H1 (cell line): ENCODE measurements around the gene CCNH. TPM values are rescaled to one million over a fixed set of nuclear protein-coding genes. Genes with fewer than 3 reads are reported as not detected.

Source experiments
- CTCF ChIA-PET: fragments of 300-600 bp; sonication (Branson Sonifier 250); formaldehyde crosslinking; loops from one replicate; lab custom pipeline; 2021; ENCODE audit not compliant: partially characterized antibody; lab: Charles Lee
- POLR2A ChIA-PET: fragments of 300-600 bp; sonication (Branson Sonifier 250); formaldehyde crosslinking; loops from one replicate; lab custom pipeline; 2021; ENCODE audit warnings: inconsistent platforms; ENCODE audit not compliant: partially characterized antibody; lab: Charles Lee
- DNase-seq, 2 experiments: peaks; one replicate each; pipeline versions ENCODE4 v3.0.0 to v3.0.0-alpha.2; 2010 to 2022; ENCODE audit warnings: low spot score in 2 of 2, low read depth in 1 of 2, mixed read lengths in 1 of 2
- FAIRE-seq: peaks from 2 replicates; lab custom pipeline; 2011; peaks lifted over from hg19 to GRCh38; lab: Jason Lieb, UNC
- H2AFZ ChIP-seq: 2 replicates; pipeline ENCODE4 v1.8.1; 2012; ENCODE audit warnings: low read length, inconsistent platforms
- H2AK5ac ChIP-seq: 2 replicates; pipeline ENCODE4 v1.6.1; 2013; ENCODE audit warnings: low read depth, low read length
- H2BK120ac ChIP-seq: replicated peaks from 2 replicates; pipeline ENCODE3; 2013; ENCODE audit warnings: low read depth, low read length, inconsistent platforms
- H2BK12ac ChIP-seq: 2 replicates; pipeline ENCODE4 v1.6.1; 2013; ENCODE audit warnings: low read depth, low read length
- H2BK15ac ChIP-seq: 2 replicates; pipeline ENCODE4 v1.6.1; 2013; ENCODE audit warnings: low read length
- H2BK20ac ChIP-seq: 2 replicates; pipeline ENCODE4 v1.6.1; 2013; ENCODE audit warnings: low read length
- H2BK5ac ChIP-seq: 2 replicates; pipeline ENCODE4 v1.6.1; 2013; ENCODE audit warnings: low read depth, low read length
- H3K14ac ChIP-seq: 2 replicates; pipeline ENCODE4 v1.6.1; 2013; ENCODE audit warnings: inconsistent platforms; ENCODE audit not compliant: insufficient read length
- H3K18ac ChIP-seq: 2 replicates; pipeline ENCODE4 v1.6.1; 2013; ENCODE audit warnings: low read length; ENCODE audit errors: extremely low read depth
- H3K23ac ChIP-seq: 2 replicates; pipeline ENCODE4 v1.6.1; 2013; ENCODE audit warnings: inconsistent platforms; ENCODE audit not compliant: insufficient read length
- H3K23me2 ChIP-seq: 2 replicates; pipeline ENCODE4 v1.6.1; 2013; ENCODE audit warnings: low read depth, low read length
- H3K27ac ChIP-seq: 2 replicates; pipeline ENCODE4 v1.6.1; 2011; ENCODE audit warnings: low read depth, low read length, inconsistent platforms
- H3K27me3 ChIP-seq, 4 experiments: replicated peaks in 1 of 4; 1 replicate in 1 of 4; 2 replicates in 3 of 4; pipeline versions ENCODE4 v1.6.1 to v1.8.1; 2011 to 2013; ENCODE audit warnings: low read length in 3 of 4, mild to moderate bottlenecking in 3 of 4, inconsistent platforms in 2 of 4, mixed read lengths in 2 of 4, moderate library complexity in 1 of 4; ENCODE audit not compliant: control insufficient read depth in 3 of 4, insufficient read depth in 3 of 4; ENCODE audit errors: extremely low read depth in 1 of 4
- H3K36me3 ChIP-seq, 4 experiments: 2 replicates each; pipeline versions ENCODE4 v1.6.1 to v1.8.1; 2011 to 2013; ENCODE audit warnings: mild to moderate bottlenecking in 4 of 4, low read length in 3 of 4, moderate library complexity in 2 of 4, control low read depth in 1 of 4, inconsistent platforms in 1 of 4; ENCODE audit not compliant: insufficient read depth in 4 of 4, control insufficient read depth in 2 of 4
- H3K4ac ChIP-seq: replicated peaks from 2 replicates; pipeline ENCODE3; 2013; ENCODE audit warnings: low read length, low read depth, mixed read lengths, inconsistent platforms; ENCODE audit not compliant: insufficient read length
- H3K4me1 ChIP-seq, 4 experiments: replicated peaks in 1 of 4; 1 replicate in 1 of 4; 2 replicates in 3 of 4; pipeline versions ENCODE4 v1.6.1 to v1.8.1; 2011 to 2013; ENCODE audit warnings: low read length in 3 of 4, inconsistent platforms in 2 of 4, mixed read lengths in 1 of 4; ENCODE audit not compliant: insufficient read depth in 4 of 4, control insufficient read depth in 3 of 4
- H3K4me2 ChIP-seq, 2 experiments: 2 replicates each; pipeline versions ENCODE4 v1.6.1 to v1.8.1; 2011 to 2013; ENCODE audit warnings: low read depth in 2 of 2, low read length in 2 of 2, control low read depth in 1 of 2, inconsistent platforms in 1 of 2, mild to moderate bottlenecking in 1 of 2; ENCODE audit not compliant: insufficient read depth in 1 of 2
- H3K4me3 ChIP-seq, 4 experiments: fragments of 200-600, 300-600 bp in 1 of 4; sonication (generic), shearing (Covaris generic), sonication (Bioruptor Twin) in 1 of 4; 2 replicates each; pipeline versions ENCODE4 v1.5.1 to v1.8.1; 2011 to 2016; ENCODE audit warnings: low read length in 4 of 4, low read depth in 3 of 4, control low read depth in 2 of 4, inconsistent platforms in 2 of 4, mild to moderate bottlenecking in 2 of 4, mixed read lengths in 1 of 4, moderate library complexity in 1 of 4; ENCODE audit not compliant: insufficient read depth in 2 of 4; ENCODE audit errors: extremely low read depth in 1 of 4
- H3K56ac ChIP-seq: replicated peaks from 2 replicates; pipeline ENCODE3; 2013; ENCODE audit warnings: low read depth, mild to moderate bottlenecking, mixed read lengths, low read length, inconsistent platforms; ENCODE audit not compliant: insufficient read length
- H3K79me1 ChIP-seq: 2 replicates; pipeline ENCODE4 v1.6.1; 2013; ENCODE audit warnings: low read depth, low read length, control low read depth
- H3K79me2 ChIP-seq, 2 experiments: 2 replicates each; pipeline versions ENCODE4 v1.6.1 to v1.8.1; 2012 to 2013; ENCODE audit warnings: low read length in 2 of 2, mild to moderate bottlenecking in 2 of 2, inconsistent platforms in 1 of 2; ENCODE audit not compliant: insufficient read depth in 2 of 2, control insufficient read depth in 1 of 2
- H3K9ac ChIP-seq, 4 experiments: replicated peaks in 1 of 4; 1 replicate in 1 of 4; 2 replicates in 3 of 4; pipeline versions ENCODE4 v1.6.1 to v1.8.1; 2011 to 2013; ENCODE audit warnings: low read depth in 3 of 4, low read length in 3 of 4, control low read depth in 2 of 4, mild to moderate bottlenecking in 2 of 4, moderate library complexity in 2 of 4, inconsistent platforms in 1 of 4; ENCODE audit errors: extremely low read depth in 1 of 4
- H3K9me3 ChIP-seq, 2 experiments: 2 replicates each; pipeline versions ENCODE4 v1.6.1 to v1.8.1; 2012 to 2013; ENCODE audit warnings: mild to moderate bottlenecking in 2 of 2, moderate library complexity in 2 of 2, control low read depth in 1 of 2, inconsistent platforms in 1 of 2, low read depth in 1 of 2, low read length in 1 of 2, mixed read lengths in 1 of 2; ENCODE audit not compliant: insufficient read depth in 2 of 2
- H4K20me1 ChIP-seq, 2 experiments: replicated peaks in 1 of 2; 2 replicates each; pipeline versions ENCODE3 to v1.8.1; 2011 to 2013; ENCODE audit warnings: inconsistent platforms in 2 of 2, low read length in 2 of 2, mild to moderate bottlenecking in 1 of 2; ENCODE audit not compliant: insufficient read depth in 2 of 2, control insufficient read depth in 1 of 2
- H4K5ac ChIP-seq: 2 replicates; pipeline ENCODE4 v1.6.1; 2013; ENCODE audit warnings: low read length, low read depth, mixed read lengths, inconsistent platforms; ENCODE audit not compliant: insufficient read length
- H4K8ac ChIP-seq: 2 replicates; pipeline ENCODE4 v1.8.0; 2013; ENCODE audit warnings: mild to moderate bottlenecking, moderate library complexity, low read length, inconsistent platforms; ENCODE audit not compliant: insufficient read depth; ENCODE audit errors: extremely low read depth
- H4K91ac ChIP-seq: replicated peaks from 2 replicates; pipeline ENCODE3; 2013; ENCODE audit warnings: low read length, mixed read lengths, inconsistent platforms; ENCODE audit not compliant: insufficient read length
- CEBPB ChIP-seq: IDR thresholded peaks from 2 replicates; pipeline ENCODE4 v1.6.1; 2012; ENCODE audit warnings: low read depth, low read length
- GTF2F1 ChIP-seq: IDR thresholded peaks from 2 replicates; pipeline ENCODE4 v1.6.1; 2012; ENCODE audit warnings: low read depth, low read length, improper control_type of control experiment, borderline replicate concordance
- JUN ChIP-seq: IDR thresholded peaks from 2 replicates; pipeline ENCODE4 v1.6.1; 2011; ENCODE audit warnings: low read depth, mild to moderate bottlenecking, improper control_type of control experiment, low read length
- SP2 ChIP-seq: IDR thresholded peaks from 2 replicates; pipeline ENCODE4 v1.6.1; 2012; ENCODE audit warnings: mild to moderate bottlenecking, low read length, inconsistent platforms
- WGBS, 2 experiments: shearing (Covaris generic) in 1 of 2; methylation state at CpG; one replicate each; pipeline versions ENCODE4 v1.1.6 to v1.1.7; 2013 to 2015; ENCODE audit warnings: low lambda C conversion rate in 2 of 2, mixed read lengths in 2 of 2, inconsistent platforms in 1 of 2, low coverage in 1 of 2, missing lambda C conversion rate in 1 of 2; ENCODE audit not compliant: insufficient replicate concordance in 2 of 2, insufficient coverage in 1 of 2, insufficient read length in 1 of 2; ENCODE audit errors: extremely low coverage in 1 of 2, missing lambda C conversion rate in 1 of 2; 5-methylcytosine and 5-hydroxymethylcytosine counted together
- polyA plus RNA-seq, 7 experiments: library from polyadenylated mRNA; depleted of rRNA in 3 of 7; stranded (reverse) in 5 of 7; unstranded in 2 of 7; fragments of >200 nt in 5 of 7; fragments of 200-250 nt in 2 of 7; gene quantifications; 1 replicate in 5 of 7; 2 replicates in 1 of 7; 4 replicates in 1 of 7; pipeline versions ENCODE4 v1.2.1 to v1.2.3, GENCODE V29; 2011 to 2013; ENCODE audit warnings: missing spikeins in 2 of 7, mixed read lengths in 2 of 7
- total RNA-seq: library from RNA; stranded (reverse); fragmentation: NEBNext Ultra II Directional; extraction: Animal tissue kit (Norgen Biotek cat#: 25700); gene quantifications from 2 replicates; pipeline ENCODE4 v1.2.1, GENCODE V29; 2021

The CCNH gene
- total and polyA plus RNA-seq, 2 of the 8 experiments (the other 6 are each of a cell fraction or from before 2014, with no cell fraction given), result 38.2 to 41.8 TPM

- H2BK120ac ChIP-seq, result no peak overlapping the region
- H3K27ac ChIP-seq, result no peak overlapping the region
- H4K20me1 ChIP-seq, result no peaks in the 10 kb centered on the region
- no peak for TF ChIP-seq SP2
- no peak for TF ChIP-seq CEBPB
- TF ChIP-seq JUN, result no peak
- no peak for TF ChIP-seq GTF2F1
- DNase-seq, result no peak
- no peak overlapping the region for H3K14ac ChIP-seq
- no peak overlapping the region for H3K23ac ChIP-seq
- FAIRE-seq, result no peak
- no peak overlapping the region for H2BK15ac ChIP-seq
- no peak overlapping the region for H2AK5ac ChIP-seq
- no peak overlapping the region for H3K18ac ChIP-seq
- no peak overlapping the region for H2BK5ac ChIP-seq
- no peaks in the 10 kb centered on the region for H3K9me3 ChIP-seq
- H3K4ac ChIP-seq, result no peak overlapping the region
- WGBS, 2 experiments, result 75% methylated on average over 2 of the region's 2 CpGs; no CpG with 5 or more reads in 1 of the 2 experiments
- peaks cover 0 to 1% (median 0%) of the 10 kb centered on the region in 4 experiments; a peak in 1 of 7 replicates for H3K27me3 ChIP-seq
- H4K91ac ChIP-seq, result no peak overlapping the region
- H2BK12ac ChIP-seq, result no peak overlapping the region
- no peaks in the 10 kb centered on the region for H3K36me3 ChIP-seq
- peak overlapping the region in 1 of 4 experiments; percentile 34; a peak in 1 of 7 replicates for H3K9ac ChIP-seq
- ChIA-PET POLR2A (no interaction called here), CTCF (no interaction called here)
- no peaks in the 10 kb centered on the region for H3K79me1 ChIP-seq
- H2BK20ac ChIP-seq, result no peak overlapping the region
- no peak overlapping the region for H2AFZ ChIP-seq
- no peak overlapping the region for H4K5ac ChIP-seq
- H3K23me2 ChIP-seq, result peaks cover 2% of the 10 kb centered on the region; the same call in 1 of the 2 replicates
- no peak overlapping the region for H3K4me3 ChIP-seq
- no peaks in the 10 kb centered on the region for H3K79me2 ChIP-seq
- peak overlapping the region; percentile 61 for H3K56ac ChIP-seq
- H4K8ac ChIP-seq, result no peak overlapping the region
- no peaks in the 10 kb centered on the region for H3K4me1 ChIP-seq
- no peak overlapping the region for H3K4me2 ChIP-seq
These were observed 22.5 kb upstream of the CCNH start for GRCh38 chr5:87435144-87435694.
